ENCODE data around the gene SCFD2. TPM values are rescaled to one million over a fixed set of nuclear protein-coding genes. Genes with fewer than 3 reads are reported as not detected.

Gene SCFD2
- total RNA-seq, 4 donors from 2014 or later, result 8.9 to 16.0 (median 14.8) TPM

GRCh38 chr4:52957835-52958631, 407.8 kb downstream of the SCFD2 start:
- no peaks in the 10 kb centered on the region for H3K27me3 ChIP-seq
- H3K9me3 ChIP-seq, result no peaks in the 10 kb centered on the region
- H3K36me3 ChIP-seq, result no peaks in the 10 kb centered on the region
- H3K4me3 ChIP-seq, result no peak overlapping the region
- no peak for ATAC-seq
- in situ Hi-C loops (cut with MboI; ENCODE audit: low sequenced_read_pairs in 4 of 4) (no loop called here), intact Hi-C loops (cut with DNase I; ENCODE audit: low total_unique reads) (no loop called here)
- H3K27ac ChIP-seq, result no peak overlapping the region
- no peak for DNase-seq
- H3K4me1 ChIP-seq, result peaks cover 9 to 10% of the 10 kb centered on the region in 2 donors
- TF ChIP-seq, protein P1, sequence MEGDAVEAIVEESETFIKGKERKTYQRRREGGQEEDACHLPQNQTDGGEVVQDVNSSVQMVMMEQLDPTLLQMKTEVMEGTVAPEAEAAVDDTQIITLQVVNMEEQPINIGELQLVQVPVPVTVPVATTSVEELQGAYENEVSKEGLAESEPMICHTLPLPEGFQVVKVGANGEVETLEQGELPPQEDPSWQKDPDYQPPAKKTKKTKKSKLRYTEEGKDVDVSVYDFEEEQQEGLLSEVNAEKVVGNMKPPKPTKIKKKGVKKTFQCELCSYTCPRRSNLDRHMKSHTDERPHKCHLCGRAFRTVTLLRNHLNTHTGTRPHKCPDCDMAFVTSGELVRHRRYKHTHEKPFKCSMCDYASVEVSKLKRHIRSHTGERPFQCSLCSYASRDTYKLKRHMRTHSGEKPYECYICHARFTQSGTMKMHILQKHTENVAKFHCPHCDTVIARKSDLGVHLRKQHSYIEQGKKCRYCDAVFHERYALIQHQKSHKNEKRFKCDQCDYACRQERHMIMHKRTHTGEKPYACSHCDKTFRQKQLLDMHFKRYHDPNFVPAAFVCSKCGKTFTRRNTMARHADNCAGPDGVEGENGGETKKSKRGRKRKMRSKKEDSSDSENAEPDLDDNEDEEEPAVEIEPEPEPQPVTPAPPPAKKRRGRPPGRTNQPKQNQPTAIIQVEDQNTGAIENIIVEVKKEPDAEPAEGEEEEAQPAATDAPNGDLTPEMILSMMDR (IDR thresholded peaks at IDR 0.05 in 4 of 5, conservative IDR thresholded peaks at IDR 0.05 in 1 of 5), result no peak

GRCh38 chr4:52957220-52957686, 408.6 kb downstream of the SCFD2 start:
- TF ChIP-seq POLR2A (IDR thresholded peaks at IDR 0.05), result no peak
- TF ChIP-seq, protein P1 (IDR thresholded peaks at IDR 0.05 in 4 of 5, conservative IDR thresholded peaks at IDR 0.05 in 1 of 5), result no peak
- intact Hi-C loops (cut with DNase I; ENCODE audit: low total_unique reads), result no loop called here

DNA sequence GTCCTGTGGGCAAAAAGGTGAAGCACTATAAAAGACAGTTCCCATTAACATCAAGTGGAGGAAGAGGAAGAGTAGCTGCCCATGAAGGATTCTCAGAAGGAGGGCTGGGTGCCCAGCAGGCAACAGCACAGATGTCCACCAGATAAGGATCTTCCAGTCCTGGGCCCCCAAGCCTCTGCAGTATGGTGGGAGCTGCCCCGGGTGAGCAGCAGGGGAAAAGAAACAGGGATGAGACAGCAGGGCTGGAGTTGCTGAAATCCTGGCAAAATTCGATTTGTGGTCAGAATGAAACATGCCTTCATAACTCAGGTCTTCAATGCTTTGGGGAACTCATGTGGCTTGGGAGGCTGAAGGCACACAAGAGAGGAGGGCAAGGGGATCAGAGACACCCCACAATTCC, 409.2 kb downstream of the SCFD2 start:
- TF ChIP-seq POLR2A (IDR thresholded peaks at IDR 0.05), result no peak
- TF ChIP-seq, protein P1 (IDR thresholded peaks at IDR 0.05 in 4 of 5, conservative IDR thresholded peaks at IDR 0.05 in 1 of 5), result no peak
- H3K27me3 ChIP-seq, result no peaks in the 10 kb centered on the region
- DNase-seq, result no peak
- intact Hi-C loops (cut with DNase I; ENCODE audit: low total_unique reads) (no loop called here), in situ Hi-C loops (cut with MboI; ENCODE audit: low sequenced_read_pairs in 4 of 4) (no loop called here)
- peaks cover 9 to 10% of the 10 kb centered on the region in 2 donors for H3K4me1 ChIP-seq
- H3K36me3 ChIP-seq, result no peaks in the 10 kb centered on the region
- no peak overlapping the region for H3K4me3 ChIP-seq
- H3K9me3 ChIP-seq, result no peaks in the 10 kb centered on the region
- no peak for ATAC-seq
- no peak overlapping the region for H3K27ac ChIP-seq

More at GRCh38 chr4:52957220-52957686, 408.6 kb downstream of the SCFD2 start:
- Histone ChIP-seq H3K4me1 (peaks cover 9 to 10% of the 10 kb centered on the region in 2 donors), H3K9me3 (no peaks in the 10 kb centered on the region), H3K4me3 (no peak overlapping the region), H3K36me3 (no peaks in the 10 kb centered on the region), H3K27me3 (no peaks in the 10 kb centered on the region), H3K27ac (no peak overlapping the region)
- in situ Hi-C loops (cut with MboI; ENCODE audit: low sequenced_read_pairs in 4 of 4), result no loop called here
- no peak for DNase-seq
- no peak for ATAC-seq

DNA sequence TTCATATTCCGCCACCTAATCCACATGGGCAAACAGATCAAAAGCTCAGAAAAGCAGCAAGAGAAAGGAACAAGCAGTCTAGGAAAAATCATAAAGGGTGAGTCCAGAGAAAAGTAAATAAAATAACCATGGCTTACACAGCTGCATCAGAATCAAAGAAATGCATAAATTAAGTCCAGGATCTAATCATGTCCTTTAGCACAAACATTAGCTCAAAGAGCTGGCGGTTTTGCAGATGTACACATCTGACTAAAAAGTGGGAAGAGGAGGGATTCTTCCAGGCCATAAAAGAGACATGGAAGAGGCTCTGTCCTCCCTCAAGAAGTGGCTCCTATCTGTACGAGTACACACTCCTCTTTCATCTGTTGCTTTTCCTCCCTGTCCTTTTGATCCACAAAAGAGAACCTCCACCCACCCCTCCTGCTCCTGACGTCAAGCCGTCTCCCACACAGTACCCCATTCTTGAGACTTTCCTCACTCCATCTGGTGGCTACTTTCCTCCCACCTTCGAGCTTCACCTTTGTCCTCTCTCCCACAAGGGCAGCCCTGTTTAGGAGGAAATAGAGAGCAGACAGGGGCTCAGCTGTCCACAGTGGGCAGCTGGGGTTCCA, 411.2 kb downstream of the SCFD2 start:
- TF ChIP-seq, protein P1 (IDR thresholded peaks at IDR 0.05 in 4 of 5, conservative IDR thresholded peaks at IDR 0.05 in 1 of 5), result no peak
- no peak for TF ChIP-seq POLR2A (IDR thresholded peaks at IDR 0.05)
- Histone ChIP-seq H3K36me3 (no peaks in the 10 kb centered on the region), H3K27ac (no peak overlapping the region), H3K4me1 (peaks cover 9 to 10% of the 10 kb centered on the region in 2 donors), H3K27me3 (no peaks in the 10 kb centered on the region), H3K4me3 (no peak overlapping the region), H3K9me3 (no peaks in the 10 kb centered on the region)
- DNase-seq, result no peak
- in situ Hi-C loops (cut with MboI; ENCODE audit: low sequenced_read_pairs in 4 of 4), result no loop called here
- intact Hi-C loops (cut with DNase I; ENCODE audit: low total_unique reads), result no loop called here
- ATAC-seq, result no peak
